Stimulated activated naive B cell treated with anti-CD40 and anti-IgM and Interleukin-4, amounts not matched to agents 10 μg/mL and 1 μg/mL and 100 μg/mL, for 72 hours (primary cell): ENCODE results near the gene TMTC4.

Source experiments
- ATAC-seq, 2 donors: fragments of 150-1000 bp; cut with Tn5 transposase; replicated peaks; 2 replicates each; pipeline ENCODE4 v1.10.0; 2021; ENCODE audit warnings: moderate library complexity in 1 of 2
- DNase-seq: peaks from one replicate; pipeline ENCODE4 v3.0.0; 2021
- H3K27ac Mint-ChIP-seq: one replicate; pipeline ENCODE4 v1.8.0; 2022; ENCODE audit warnings: mild to moderate bottlenecking, mixed read lengths
- H3K27me3 Mint-ChIP-seq, 2 donors: one replicate each; pipeline ENCODE4 v1.8.0; 2022; ENCODE audit warnings: mixed read lengths in 2 of 2
- H3K36me3 Mint-ChIP-seq, 2 donors: one replicate each; pipeline ENCODE4 v1.8.0; 2022; ENCODE audit warnings: mixed read lengths in 2 of 2, mild to moderate bottlenecking in 1 of 2
- H3K4me1 Mint-ChIP-seq, 2 donors: one replicate each; pipeline ENCODE4 v1.8.0; 2022; ENCODE audit warnings: mixed read lengths in 2 of 2, mild to moderate bottlenecking in 1 of 2
- H3K4me3 Mint-ChIP-seq, 2 donors: one replicate each; pipeline ENCODE4 v1.8.0; 2022; ENCODE audit warnings: mild to moderate bottlenecking in 2 of 2, mixed read lengths in 2 of 2, moderate library complexity in 1 of 2
- H3K9me3 Mint-ChIP-seq, 2 donors: one replicate each; pipeline ENCODE4 v1.8.0; 2022; ENCODE audit warnings: mixed read lengths in 2 of 2, mild to moderate bottlenecking in 1 of 2

Gene TMTC4

DNA sequence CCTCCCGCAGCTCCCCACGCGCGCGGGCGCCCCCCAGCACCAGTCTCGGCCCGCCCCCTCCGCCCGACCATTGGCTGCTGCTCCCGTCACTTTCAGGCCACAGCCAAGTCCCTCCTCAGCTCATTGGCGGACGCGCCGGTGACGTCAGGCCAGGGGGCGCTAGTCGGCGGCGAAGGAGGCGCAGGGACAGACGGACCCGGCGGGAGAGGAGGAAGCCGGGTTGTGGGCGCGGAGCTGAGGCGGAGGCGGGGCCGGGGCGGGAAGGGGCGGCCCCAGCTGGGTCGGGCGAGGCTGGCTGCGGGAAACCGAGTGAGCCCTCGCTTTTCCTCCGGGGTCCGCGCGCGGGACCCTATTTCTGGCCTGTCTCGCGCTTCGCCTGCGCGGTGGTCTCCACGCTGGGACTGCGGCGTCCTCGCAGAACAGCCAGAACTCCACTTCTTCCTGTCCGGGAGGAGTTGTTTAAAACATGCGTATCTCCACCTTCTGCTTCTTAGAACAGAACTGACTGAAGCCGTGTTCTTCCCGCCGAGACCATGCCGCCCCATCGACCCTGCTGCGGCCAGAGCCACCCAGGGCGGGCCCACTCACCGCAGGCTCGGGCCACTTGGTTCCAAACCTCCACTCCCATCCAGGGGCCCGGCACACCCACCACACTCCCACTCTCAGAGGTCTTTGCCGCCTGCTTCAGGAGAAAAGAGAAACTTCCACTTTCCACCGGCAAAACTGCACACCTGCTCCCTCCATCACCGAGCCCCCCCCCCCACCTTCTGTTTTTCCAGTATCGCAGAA, 471 bp upstream of the TMTC4 start:
- H3K4me3 Mint-ChIP-seq, result peak overlapping the region; percentile 93
- peak overlapping the region; percentile 92 for H3K27ac Mint-ChIP-seq
- DNase-seq (peak; percentile 99), ATAC-seq (peak; percentile 92 to 93)
- no peaks in the 10 kb centered on the region for H3K36me3 Mint-ChIP-seq
- H3K4me1 Mint-ChIP-seq, result peaks cover 17 to 24% of the 10 kb centered on the region in 2 donors
- no peaks in the 10 kb centered on the region for H3K9me3 Mint-ChIP-seq
- peaks cover 6 to 17% of the 10 kb centered on the region in 2 donors for H3K27me3 Mint-ChIP-seq

DNA sequence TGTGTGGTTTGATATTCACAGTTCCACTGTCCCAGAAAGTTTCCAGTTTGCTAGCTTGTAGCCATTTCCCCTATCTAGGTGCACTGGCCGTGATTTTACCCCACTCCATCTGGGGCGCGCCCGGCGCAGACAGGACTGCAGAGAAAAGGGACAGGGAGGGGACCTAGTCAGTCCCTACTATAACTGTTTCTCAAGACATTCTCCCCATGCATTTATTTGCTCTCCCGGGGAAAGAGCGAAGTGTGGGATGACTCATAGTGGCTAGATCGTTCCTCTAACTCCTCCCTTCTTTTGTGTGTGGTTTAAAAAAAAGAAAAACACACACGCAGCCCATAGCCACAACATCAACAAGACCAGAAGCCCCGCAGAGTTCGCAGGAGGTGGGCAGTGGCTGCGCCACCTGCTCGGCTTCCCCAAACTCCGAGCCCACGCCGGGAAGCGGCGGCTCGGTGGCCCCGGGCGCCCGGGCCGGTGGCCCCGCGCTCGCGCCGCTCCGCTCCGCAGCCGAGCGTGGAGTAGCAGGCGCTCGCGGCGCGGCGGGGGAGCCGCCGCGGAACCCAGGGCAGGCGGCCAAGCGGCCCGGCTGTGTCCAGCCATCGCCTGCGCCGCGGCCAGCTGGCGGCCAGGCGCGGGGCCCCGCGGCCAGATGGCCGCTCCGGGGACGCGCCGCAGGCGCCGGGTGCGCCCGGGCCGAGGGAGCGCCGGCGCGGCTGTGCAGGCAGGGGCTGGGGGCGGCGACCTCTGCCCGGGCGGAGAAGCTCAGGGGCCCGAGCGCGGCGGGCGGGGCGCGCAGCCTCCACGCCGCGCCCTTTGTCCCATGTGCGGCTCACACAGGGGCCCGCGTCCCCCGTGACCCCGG, 653 bp downstream of the TMTC4 start:
- H3K4me1 Mint-ChIP-seq, result peaks cover 17 to 24% of the 10 kb centered on the region in 2 donors
- peaks cover 6 to 13% of the 10 kb centered on the region in 2 donors for H3K27me3 Mint-ChIP-seq
- peak; percentile 27 for DNase-seq
- H3K36me3 Mint-ChIP-seq, result peaks cover 2 to 3% of the 10 kb centered on the region in 2 donors
- ATAC-seq, result peak; percentile 26 to 33
- peak overlapping the region; percentile 93 to 94 for H3K4me3 Mint-ChIP-seq
- peak overlapping the region; percentile 92 for H3K27ac Mint-ChIP-seq
- H3K9me3 Mint-ChIP-seq, result no peaks in the 10 kb centered on the region

- DNase-seq, result no peak
- ATAC-seq, result no peak
- Mint-ChIP-seq H3K27ac (no peak overlapping the region), H3K4me3 (peak overlapping the region; percentile 92 to 94), H3K9me3 (no peaks in the 10 kb centered on the region), H3K36me3 (peaks cover 6 to 8% of the 10 kb centered on the region in 2 donors), H3K27me3 (peaks cover under 1 to 8% of the 10 kb centered on the region in 2 donors), H3K4me1 (peaks cover 17 to 24% of the 10 kb centered on the region in 2 donors)
These were observed 1.3 kb downstream of the TMTC4 start for GRCh38 chr13:100673376-100673712.

- no peak for ATAC-seq
- DNase-seq, result no peak
- peaks cover 0 to 8% of the 10 kb centered on the region in 2 donors for H3K27me3 Mint-ChIP-seq
- no peak overlapping the region for H3K27ac Mint-ChIP-seq
- no peaks in the 10 kb centered on the region for H3K9me3 Mint-ChIP-seq
- H3K4me3 Mint-ChIP-seq, result no peak overlapping the region
- H3K36me3 Mint-ChIP-seq, result peaks cover 16 to 20% of the 10 kb centered on the region in 2 donors
- H3K4me1 Mint-ChIP-seq, result peaks cover 17 to 24% of the 10 kb centered on the region in 2 donors
These were observed 3.0 kb downstream of the TMTC4 start for GRCh38 chr13:100671389-100672182.

DNA sequence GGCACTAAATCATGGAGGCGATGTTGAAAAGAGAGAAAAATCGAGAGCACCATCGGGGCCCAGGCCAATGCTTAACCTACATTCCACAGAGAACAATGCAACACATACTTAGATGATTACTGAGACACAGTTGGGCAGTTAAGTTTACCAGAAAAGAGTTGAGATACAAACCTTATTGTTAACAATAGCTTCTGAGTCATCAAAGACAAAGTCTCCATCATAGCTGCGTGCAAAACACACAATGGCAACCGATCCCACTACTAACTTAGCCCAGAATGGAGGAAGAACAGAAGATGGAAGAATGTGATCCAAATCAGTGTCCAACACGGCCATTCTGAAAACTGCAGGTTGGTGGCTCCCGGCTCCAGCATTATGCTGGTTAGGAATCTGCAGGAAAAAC, 6.2 kb downstream of the TMTC4 start:
- no peak overlapping the region for H3K4me3 Mint-ChIP-seq
- peaks cover 6 to 9% of the 10 kb centered on the region in 2 donors for H3K4me1 Mint-ChIP-seq

GRCh38 chr13:100667894-100668293, 6.7 kb downstream of the TMTC4 start:
- DNase-seq, result no peak
- H3K4me1 Mint-ChIP-seq, result peaks cover 3 to 4% of the 10 kb centered on the region in 2 donors
- H3K9me3 Mint-ChIP-seq, result no peaks in the 10 kb centered on the region
- no peak overlapping the region for H3K4me3 Mint-ChIP-seq
- peaks cover 31 to 43% of the 10 kb centered on the region in 2 donors for H3K36me3 Mint-ChIP-seq
- no peak overlapping the region for H3K27ac Mint-ChIP-seq
- ATAC-seq, result no peak
- H3K27me3 Mint-ChIP-seq, result no peaks in the 10 kb centered on the region

More for the DNA sequence above, 6.2 kb downstream of the TMTC4 start:
- Mint-ChIP-seq H3K27me3 (no peaks in the 10 kb centered on the region), H3K27ac (no peak overlapping the region), H3K9me3 (no peaks in the 10 kb centered on the region), H3K36me3 (peaks cover 27 to 40% of the 10 kb centered on the region in 2 donors)
- ATAC-seq (no peak), DNase-seq (no peak)

DNA sequence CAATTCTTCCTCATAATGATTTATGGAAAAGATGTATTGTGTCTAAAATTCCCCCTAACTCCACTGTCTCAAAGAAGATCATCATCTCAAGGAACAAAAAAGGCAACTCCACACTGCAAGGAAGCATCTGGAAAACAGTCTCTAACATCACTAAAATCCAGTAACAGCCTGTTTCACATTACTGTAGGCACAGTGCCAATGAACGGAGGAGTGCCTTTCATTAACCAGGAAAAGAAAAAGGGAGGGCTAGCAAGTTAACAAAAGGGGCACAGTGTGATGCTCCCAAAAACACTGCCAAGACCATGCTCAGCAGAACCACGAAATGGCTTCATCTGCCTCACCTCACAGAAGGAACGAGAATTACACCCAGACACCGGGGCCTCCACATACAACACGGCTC, 8.5 kb downstream of the TMTC4 start:
- H3K36me3 Mint-ChIP-seq, result peaks cover 38 to 51% of the 10 kb centered on the region in 2 donors

DNA sequence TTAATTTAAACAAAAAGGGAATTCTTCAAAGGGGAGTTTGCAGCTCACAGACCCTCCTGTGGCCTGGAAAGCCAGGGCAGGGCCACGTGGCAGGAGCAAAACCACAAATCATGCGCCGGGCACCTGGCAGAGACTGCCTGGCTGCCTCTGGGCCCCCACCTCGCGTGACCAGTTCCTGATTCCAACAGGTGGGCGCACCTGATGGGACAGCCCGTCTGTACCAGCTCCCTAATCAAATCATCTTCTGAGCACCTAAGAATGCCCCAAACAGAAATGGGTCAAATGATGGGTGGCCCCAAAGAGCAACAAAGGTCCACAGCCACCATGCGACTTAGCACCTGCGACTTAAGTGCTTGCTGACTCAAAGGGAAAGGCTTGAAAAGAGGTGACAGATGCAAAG, 9.2 kb downstream of the TMTC4 start:
- no peak for DNase-seq
- H3K4me3 Mint-ChIP-seq, result no peak overlapping the region
- H3K27ac Mint-ChIP-seq, result no peak overlapping the region
- no peaks in the 10 kb centered on the region for H3K27me3 Mint-ChIP-seq
- H3K9me3 Mint-ChIP-seq, result no peaks in the 10 kb centered on the region
- no peak for ATAC-seq
- H3K36me3 Mint-ChIP-seq, result peaks cover 45 to 58% of the 10 kb centered on the region in 2 donors
- no peaks in the 10 kb centered on the region for H3K4me1 Mint-ChIP-seq

More for the DNA sequence above, 8.5 kb downstream of the TMTC4 start:
- Mint-ChIP-seq H3K9me3 (no peaks in the 10 kb centered on the region), H3K27me3 (no peaks in the 10 kb centered on the region), H3K27ac (no peak overlapping the region), H3K4me3 (no peak overlapping the region), H3K4me1 (no peaks in the 10 kb centered on the region)
- ATAC-seq (no peak), DNase-seq (no peak)

- Mint-ChIP-seq H3K4me3 (no peak overlapping the region), H3K27ac (no peak overlapping the region), H3K36me3 (peaks cover 47 to 60% of the 10 kb centered on the region in 2 donors), H3K27me3 (no peaks in the 10 kb centered on the region), H3K4me1 (peaks cover 0 to 3% of the 10 kb centered on the region in 2 donors), H3K9me3 (no peaks in the 10 kb centered on the region)
- ATAC-seq, result no peak
- no peak for DNase-seq
These were observed 10.3 kb downstream of the TMTC4 start for GRCh38 chr13:100664171-100664900.

GRCh38 chr13:100662468-100663211, 12.0 kb downstream of the TMTC4 start:
- Mint-ChIP-seq H3K36me3 (peaks cover 41 to 50% of the 10 kb centered on the region in 2 donors), H3K4me1 (peaks cover 4 to 12% of the 10 kb centered on the region in 2 donors), H3K9me3 (no peaks in the 10 kb centered on the region), H3K4me3 (no peak overlapping the region), H3K27me3 (no peaks in the 10 kb centered on the region), H3K27ac (no peak overlapping the region)
- DNase-seq, result no peak
- ATAC-seq, result no peak

GRCh38 chr13:100660761-100661160, 13.8 kb downstream of the TMTC4 start:
- H3K27me3 Mint-ChIP-seq, result no peaks in the 10 kb centered on the region
- H3K4me3 Mint-ChIP-seq, result no peak overlapping the region
- DNase-seq, result no peak
- peaks cover 4 to 12% of the 10 kb centered on the region in 2 donors for H3K4me1 Mint-ChIP-seq
- H3K9me3 Mint-ChIP-seq, result no peaks in the 10 kb centered on the region
- H3K36me3 Mint-ChIP-seq, result peaks cover 38 to 53% of the 10 kb centered on the region in 2 donors
- no peak overlapping the region for H3K27ac Mint-ChIP-seq
- no peak for ATAC-seq

- H3K36me3 Mint-ChIP-seq, result peaks cover 43 to 52% of the 10 kb centered on the region in 2 donors
- H3K4me3 Mint-ChIP-seq, result no peak overlapping the region
- DNase-seq, result no peak
- H3K27ac Mint-ChIP-seq, result no peak overlapping the region
- no peaks in the 10 kb centered on the region for H3K27me3 Mint-ChIP-seq
- H3K9me3 Mint-ChIP-seq, result no peaks in the 10 kb centered on the region
- peaks cover 4 to 12% of the 10 kb centered on the region in 2 donors for H3K4me1 Mint-ChIP-seq
- no peak for ATAC-seq
These were observed 15.0 kb downstream of the TMTC4 start for GRCh38 chr13:100659578-100659977.

DNA sequence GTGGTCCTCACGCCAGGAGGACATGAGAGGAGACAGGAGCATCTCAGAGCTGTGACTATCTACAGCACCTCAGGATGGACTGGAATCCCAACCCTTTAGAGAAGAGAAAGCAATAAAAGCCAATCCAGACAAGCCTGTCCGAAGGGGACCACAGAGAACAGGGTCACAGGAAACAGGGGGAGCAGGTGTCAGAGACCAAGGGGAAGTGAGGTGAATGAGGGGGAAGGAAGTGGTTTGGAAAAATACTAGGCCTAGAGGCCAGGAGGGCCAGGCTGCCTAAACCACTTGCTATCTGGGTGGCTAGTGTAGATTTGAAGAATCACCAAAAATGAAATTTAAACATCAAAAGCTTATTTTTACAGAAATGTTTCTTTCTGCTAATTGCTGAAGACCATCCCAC, 16.2 kb downstream of the TMTC4 start:
- Mint-ChIP-seq H3K27ac (no peak overlapping the region), H3K4me3 (no peak overlapping the region), H3K36me3 (peaks cover 42% of the 10 kb centered on the region in 2 donors), H3K27me3 (no peaks in the 10 kb centered on the region), H3K9me3 (no peaks in the 10 kb centered on the region), H3K4me1 (peaks cover 4 to 12% of the 10 kb centered on the region in 2 donors)
- DNase-seq, result no peak
- ATAC-seq, result peak; percentile 58 to 75
